NCI-H1417 treated with DMSO at 0.1 percent for 48 hours (cell line): ENCODE measurements around the gene C19orf25.
A peak's percentile ranks its signal among the peaks of the same experiment; 100 is the strongest.
"Not testable (repeated sequence)": the region's sequence is repeated elsewhere in the genome, so short reads cannot be mapped to it uniquely, and the experiment has no call there.

Experiments used
- DNase-seq: peaks from one replicate; lab custom pipeline; 2025; lab: John Stamatoyannopoulos, UW

C19orf25 gene

DNA sequence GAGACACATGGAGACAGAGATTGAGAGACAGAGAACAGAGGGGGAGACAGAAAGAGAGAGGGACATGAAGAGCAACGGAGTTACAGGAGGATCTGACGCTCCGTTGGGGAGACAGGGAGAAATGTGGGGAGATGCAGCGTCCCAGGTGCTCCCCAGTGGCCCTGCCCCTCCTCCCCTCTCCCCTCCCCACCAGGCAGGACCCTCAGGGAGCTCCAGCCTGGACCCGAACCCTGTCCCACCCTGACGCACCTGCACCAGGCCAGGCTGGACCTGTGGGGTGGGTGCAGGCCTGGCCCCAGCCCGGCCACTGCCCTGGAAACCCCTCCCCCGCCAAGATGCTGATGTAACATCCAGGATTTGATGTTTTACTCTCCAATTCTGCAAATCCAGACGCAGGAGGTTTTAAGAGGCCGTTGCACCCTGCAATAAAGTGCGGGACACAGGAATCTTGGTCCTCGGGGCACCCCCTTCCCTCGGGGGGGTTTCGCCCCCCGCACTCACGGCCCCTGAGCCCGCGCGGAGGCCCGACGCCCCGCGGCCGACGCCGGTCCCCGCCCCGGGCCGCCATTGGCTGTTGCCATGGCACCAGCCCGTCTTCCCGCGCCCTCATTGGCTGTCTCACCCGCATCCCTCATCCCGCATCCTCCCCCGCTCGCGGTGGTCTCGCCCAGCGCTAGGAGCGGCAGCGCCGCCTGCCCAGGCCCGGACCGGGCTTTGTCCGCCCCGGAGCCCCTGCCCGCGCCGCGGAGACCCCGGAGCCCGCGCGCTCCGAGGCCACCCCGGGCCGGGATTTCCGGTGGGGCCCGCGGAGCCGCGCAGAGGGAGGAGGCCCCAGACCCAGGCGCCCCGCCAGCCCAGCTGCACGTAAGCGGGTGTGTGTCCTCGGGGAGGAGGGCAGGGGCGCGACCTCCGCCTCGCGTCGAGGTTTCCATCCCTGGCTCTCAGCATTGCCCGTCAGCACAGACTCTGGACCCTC is 29.3 kb downstream of the C19orf25 start, which contains the start of gene APC2:
APC2 (plus strand) TSS at position 655 of the 976 bp plus-strand sequence. CDS start 2,881 bp downstream, outside the sequence.
- DNase-seq, result peak; percentile 80

DNA sequence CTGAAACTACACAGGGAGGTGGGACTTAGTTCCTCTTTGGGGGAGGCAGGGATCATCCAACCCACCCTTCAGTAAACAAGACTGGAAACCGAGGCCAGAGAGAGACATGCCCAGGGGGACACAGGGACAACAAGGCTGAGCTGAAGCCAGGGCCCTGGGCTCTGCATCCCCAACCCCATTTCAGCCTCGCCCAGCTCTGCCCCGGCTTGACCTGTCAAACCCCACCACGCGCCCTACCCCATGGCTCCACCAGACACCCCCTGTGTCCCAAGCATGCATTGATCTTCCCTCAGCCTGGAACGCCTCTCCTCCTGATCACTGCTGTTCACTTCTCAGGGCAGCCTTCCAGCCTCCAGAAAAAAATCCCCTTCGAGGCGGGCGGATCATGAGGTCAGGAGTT is 31.1 kb downstream of the C19orf25 start:
- no peak for DNase-seq

DNA sequence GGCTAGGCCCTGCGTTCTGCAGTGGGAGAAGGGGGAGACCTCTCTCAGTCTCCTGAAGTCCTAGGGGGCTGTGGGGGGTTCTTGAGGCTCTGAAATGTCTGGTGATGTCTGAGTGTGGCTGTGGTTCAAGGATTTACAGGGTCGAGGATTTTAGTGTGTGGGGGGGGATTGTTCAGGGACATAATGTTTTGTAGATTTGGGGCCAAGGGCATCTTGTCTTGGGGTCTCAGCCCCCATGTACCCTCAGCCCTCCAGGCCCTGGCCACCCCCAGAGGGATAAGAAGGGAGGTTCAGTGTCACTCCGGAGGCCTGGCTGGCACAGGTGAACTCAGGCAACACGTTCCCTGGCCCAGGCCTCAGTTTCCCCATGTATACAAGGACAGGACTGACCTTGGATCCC is 31.5 kb downstream of the C19orf25 start:
- DNase-seq, result no peak

DNA sequence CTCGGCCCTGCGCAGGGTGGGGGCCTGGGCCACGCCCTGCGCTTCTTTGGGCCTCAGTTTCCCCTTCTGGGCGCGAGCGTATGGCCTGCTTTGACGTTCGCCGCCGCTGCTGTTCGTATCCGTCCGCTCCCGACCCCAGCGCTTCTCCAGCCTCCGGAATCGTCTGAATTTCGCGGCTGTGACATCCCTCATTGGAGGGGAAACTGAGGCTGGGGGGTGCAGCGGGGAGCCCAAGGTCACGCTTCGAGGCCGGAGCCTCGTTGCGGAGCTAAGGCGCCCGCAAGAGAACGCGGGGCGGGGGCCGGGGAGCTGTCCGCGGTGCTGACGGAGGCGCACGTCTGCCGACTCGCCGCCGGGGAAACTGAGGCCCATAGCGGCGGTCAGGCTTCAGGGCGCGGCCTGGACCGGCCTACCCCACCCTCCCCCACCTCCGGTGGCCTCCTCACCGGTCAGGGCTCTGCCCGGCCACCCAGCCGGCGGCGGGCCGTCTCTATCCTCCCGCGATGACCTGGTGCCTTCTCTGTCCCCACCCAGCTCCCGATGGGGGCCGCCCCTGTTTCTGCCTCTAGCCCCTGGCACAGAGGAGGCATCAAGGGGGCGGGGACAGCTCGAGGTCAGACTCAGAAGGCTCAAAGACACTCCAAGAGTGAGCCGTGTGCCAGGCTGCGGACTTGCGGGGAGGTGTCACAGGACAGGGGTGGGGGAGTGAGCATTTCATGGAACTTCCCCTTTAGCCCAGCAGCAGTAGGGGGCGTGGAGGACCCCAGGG is 32.1 kb downstream of the C19orf25 start:
- DNase-seq, result no peak

DNA sequence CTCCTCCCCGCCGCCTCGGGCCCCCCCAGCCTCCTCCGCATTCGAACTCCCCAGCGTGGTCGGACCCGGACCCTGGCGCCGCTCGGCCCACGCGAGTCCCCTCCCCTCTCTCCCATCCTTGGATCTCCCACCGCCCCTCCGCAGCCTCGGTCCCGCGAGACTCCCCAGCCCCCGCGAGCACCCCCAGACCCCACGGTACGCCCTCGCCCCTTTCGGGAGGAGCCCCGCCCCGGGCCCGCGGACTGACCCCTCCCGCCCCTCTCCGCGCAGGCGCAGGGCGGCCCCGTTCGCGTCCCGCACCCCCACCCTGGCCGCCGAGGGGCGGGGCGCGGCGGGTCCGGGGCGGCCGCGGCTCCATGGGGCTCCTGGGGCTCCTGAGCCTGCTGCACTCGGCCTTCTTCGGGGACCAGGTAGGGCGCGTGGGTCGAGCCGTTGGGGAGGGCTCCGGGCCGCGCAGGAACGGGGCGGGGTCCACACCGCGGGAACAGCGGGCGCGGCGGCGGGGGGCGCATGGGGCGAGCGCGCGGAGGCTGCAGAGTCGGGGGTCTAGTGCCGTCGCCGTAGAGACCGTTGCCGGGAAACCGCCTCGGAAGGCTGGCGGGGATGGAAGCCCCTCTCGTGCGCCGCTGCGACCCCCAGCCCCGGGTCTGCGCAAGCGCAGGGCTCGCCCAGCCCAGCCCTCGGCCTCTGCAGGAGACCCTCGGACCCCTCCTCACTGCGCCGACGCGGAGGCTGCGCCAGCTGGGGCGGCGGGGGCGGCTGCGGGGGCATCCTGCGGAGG is 32.9 kb downstream of the C19orf25 start:
- no peak for DNase-seq

DNA sequence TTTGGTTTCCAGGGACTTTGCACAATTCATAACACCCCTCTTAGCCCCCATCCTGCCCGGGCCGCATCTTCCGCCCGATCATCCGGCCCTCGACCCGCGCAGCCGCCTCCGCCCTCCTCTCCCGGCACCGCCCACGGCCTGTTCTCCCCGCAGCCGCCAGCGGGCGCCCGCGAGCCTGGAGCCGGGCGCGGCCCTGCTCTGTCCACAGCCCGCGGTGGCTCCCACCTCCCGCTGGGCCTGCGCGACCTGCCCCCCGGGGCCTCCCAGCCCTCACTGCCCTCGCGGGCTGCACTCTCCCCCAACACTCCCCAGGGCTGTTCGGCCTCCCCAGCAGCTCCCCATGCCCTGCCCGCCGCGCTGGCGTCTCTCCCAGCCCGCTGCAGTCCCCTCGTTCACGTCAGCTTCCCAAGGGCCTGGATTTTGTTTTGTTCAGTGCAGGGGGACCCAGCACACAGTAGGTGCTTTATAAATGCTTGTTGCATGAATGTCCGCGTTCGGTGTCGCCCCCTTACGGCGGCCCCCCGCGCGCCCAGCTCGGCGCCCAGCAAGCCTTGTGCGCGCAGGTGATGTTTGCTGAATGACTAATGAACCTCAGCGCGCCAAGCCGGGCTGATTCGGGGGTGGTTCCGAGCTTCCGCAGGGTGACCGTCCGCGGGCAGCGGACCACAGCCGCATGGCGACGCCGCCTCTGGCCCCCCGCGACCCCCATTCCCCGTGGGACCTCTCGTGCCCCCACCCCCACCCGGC is 33.7 kb downstream of the C19orf25 start:
- no peak for DNase-seq

DNA sequence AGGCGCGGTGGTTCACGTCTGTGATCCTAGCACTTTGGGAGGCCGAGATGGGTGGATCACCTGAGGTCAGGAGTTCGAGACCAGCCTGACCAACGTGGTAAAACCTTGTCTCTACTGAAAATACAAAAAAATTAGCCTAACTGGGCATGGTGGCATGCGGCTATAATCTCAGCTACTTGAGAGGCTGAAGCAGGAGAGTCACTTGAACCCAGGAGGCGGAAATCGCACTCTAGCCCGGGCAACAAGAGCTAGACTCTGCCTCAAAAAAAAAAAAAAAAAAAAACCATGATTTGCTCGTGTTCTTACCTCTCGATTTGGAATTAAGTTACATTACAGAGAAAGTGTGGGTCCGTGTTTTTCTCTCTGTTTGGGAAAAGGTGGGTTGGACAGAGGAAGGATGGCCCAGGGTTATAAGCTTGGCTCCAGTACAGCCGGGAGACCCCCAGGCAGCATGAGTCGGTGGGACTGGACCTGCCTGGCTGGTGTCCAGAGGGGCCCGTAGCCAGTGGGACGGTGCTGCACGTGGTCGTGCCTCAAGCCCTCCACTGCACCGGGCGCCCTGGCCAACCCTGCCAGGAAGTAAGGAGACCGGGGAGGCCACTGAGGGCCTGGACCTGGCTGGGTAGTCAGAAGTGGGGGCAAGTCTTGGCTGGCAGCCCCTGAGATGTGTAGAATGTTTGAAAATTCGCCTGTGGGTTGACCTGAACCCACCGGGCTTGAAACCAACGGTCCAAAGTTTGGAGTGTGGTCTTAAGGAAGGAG is 37.2 kb downstream of the C19orf25 start:
- no peak for DNase-seq

DNA sequence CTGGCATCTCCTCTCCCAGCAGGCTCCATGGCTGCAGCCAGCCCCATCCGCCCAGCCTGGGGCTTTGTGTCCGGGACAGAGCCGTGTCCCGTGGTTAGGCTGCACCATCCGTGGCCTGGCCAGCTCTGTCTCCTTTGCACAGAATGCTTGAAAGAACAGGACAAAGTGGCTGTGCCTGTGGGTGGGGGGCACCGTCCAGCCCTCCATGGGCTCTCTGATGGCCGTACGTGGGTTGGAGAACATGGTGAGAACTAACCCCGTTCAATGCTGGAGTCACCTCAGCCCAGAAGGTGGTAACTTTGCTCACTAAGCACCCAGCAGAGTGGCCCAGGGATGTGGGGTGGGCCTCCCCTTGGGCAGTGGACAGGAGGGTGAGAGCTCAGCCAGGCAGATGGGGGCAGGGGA is 38.0 kb downstream of the C19orf25 start:
- DNase-seq, result no peak

DNA sequence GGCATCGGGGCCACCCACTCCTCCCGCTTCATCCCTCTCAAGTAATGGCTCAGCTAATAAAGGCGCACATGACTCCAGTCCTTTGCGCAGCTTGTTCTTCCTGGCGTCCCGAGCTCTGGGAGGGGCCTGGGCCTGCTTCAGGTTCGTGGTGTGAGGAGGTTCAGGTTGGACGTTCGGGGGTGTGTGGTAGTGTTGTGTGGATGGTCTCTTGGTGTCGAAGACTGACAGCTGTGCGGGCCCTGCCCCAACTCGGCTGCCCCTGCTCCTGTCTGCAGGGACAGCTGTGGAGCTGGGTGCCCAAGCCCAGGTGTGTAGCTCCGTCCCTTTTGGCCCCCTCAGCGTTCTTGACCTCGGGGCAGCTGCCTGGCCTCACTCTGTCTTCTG is 38.6 kb downstream of the C19orf25 start:
- DNase-seq, result no peak

DNA sequence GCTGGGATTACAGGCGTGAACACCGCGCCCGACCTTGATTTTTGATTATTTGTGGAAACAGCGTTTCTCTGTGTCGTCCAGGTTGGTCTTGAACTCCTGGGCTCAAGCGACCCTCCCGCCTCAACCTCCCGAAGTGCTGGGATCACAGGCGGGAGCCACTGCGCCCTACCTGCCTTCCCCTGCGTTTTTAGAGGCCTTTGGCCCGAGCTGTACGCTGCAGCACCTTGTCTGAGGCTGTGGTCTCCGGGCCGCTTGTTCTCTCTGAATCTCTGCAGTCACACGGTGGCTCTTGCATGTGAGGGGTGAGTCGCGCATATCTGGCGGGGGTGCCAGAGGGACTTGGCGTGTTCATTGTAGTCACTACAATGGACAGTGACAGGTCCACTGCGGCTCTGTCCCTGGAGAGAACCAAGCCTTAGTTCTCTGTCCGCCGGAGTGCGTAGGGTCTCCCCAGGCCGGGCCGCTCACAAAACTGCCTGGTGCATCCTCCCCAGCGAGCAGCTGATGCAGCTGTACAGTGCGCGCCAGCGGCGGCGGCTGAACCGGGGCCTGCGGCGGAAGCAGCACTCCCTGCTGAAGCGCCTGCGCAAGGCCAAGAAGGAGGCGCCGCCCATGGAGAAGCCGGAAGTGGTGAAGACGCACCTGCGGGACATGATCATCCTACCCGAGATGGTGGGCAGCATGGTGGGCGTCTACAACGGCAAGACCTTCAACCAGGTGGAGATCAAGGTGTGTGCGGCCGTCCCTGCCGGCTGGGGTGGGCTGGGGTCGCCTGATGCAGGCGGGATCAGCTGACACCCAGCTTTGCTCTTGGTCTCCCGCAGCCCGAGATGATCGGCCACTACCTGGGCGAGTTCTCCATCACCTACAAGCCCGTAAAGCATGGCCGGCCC is 39.2 kb downstream of the C19orf25 start:
- not testable (repeated sequence) for DNase-seq

DNA sequence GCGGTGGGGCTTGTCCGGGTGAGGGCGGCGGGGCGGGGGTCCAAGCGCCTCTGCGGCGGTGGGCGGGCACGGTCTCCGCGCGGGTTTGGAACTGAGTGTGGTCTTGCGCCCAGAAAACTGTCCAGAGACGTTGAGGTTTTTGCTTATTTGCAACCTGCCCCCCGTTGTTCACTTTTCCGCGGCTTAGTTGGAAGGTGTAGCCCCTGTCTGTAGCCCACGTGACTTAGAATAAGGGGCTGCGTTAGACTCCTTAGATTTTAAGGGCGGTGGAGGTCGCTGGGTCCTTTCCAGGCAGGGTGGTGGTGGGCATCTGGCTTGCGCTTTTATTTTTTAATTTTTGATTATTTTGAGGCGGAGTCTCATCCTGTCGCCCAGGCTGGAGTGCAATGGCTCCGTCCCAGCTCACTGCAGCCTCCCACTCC is 40.1 kb downstream of the C19orf25 start:
- no peak for DNase-seq

DNA sequence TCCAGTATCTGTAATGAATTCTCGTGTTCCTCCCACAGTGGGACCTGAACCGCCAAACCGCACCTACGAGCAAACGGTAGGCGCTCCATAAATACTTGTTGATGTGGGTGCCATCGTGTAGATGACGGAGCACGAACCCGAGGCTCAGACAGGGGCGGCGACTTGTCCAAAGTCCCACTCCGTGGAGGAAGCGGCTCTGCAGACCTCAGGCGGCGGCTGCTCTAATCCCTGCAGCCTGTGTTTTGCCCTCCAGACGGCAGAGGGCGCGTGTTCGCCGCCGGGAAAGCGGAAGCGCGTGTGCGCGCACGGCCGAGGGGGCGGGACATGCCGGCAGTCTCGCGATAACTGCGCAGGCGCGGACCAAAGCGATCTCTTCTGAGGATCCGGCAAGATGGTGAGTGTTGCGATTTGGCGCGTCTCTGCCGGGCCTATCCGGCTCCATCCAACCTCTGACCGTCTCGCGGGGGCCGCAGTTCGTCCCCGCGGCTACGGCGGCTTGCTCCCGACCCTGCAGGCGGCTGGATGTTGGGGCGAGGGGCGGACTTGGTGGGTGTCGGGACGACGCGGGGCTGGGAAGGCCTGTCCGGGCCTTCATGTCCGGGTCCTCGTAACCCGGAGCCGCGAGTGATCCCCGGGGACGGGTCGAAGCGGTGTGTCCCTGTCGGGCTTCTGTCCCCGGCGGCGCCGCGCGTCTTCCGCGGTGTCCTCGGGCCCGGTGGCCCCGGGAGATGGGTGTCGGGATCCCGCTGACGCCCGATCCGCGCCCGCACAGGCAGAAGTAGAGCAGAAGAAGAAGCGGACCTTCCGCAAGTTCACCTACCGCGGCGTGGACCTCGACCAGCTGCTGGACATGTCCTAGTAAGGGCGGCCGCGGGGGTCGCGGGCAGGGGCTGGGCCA is 40.7 kb downstream of the C19orf25 start, which contains the start of gene RPS15:
RPS15 (plus strand) TSS at position 362 of the 898 bp plus-strand sequence; CDS start at position 392, 30 bp downstream.
- peak; percentile 61 for DNase-seq

DNA sequence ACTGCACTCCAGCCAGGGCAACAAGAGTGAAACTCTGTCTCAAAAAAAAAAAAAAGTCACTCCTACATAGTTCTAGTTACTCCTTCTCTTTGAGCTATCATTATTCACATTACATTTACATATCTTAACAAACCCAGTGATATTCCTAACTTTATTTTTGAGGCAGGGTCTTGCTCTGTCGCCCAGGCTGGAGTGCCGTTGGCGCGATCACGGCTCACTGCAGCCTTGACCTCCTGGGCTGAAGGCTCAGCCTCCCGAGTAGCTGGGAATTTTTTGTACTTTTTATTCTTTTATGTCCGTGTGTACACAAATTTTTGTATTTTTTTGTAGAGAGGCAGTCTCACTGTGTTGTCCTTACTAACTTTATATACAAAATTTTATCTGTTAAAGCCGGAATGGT is 41.4 kb downstream of the C19orf25 start:
- no peak for DNase-seq

DNA sequence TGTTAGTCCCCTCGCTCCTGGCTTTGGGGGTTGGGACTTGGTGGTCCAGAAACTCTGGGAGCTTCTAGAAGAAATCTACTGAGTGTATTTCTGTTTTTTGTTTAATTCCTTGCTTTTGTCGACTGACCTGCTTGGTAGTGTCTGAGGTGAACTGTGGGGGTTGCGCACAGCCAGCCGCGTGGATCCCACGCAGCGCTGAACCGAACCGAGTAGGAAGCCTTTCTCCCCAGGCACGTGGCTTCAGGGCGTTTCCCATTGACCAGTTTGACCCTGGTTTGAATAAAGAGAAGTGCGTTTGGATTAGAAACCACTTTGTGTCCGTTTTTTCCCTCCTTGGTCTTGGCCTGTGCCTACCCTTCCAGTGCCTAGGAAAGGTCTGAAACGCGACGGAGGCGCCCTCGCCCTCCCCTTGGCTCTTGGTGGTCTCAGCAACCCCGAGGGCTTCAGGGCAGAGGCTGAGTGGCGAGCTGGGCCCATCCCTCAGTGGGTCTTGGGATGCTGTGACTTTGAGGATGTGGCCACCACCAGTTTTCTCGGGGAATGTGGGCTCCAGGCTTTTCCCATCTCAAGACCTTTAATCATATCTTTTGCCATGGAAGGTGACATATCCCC is 43.5 kb downstream of the C19orf25 start:
- no peak for DNase-seq

DNA sequence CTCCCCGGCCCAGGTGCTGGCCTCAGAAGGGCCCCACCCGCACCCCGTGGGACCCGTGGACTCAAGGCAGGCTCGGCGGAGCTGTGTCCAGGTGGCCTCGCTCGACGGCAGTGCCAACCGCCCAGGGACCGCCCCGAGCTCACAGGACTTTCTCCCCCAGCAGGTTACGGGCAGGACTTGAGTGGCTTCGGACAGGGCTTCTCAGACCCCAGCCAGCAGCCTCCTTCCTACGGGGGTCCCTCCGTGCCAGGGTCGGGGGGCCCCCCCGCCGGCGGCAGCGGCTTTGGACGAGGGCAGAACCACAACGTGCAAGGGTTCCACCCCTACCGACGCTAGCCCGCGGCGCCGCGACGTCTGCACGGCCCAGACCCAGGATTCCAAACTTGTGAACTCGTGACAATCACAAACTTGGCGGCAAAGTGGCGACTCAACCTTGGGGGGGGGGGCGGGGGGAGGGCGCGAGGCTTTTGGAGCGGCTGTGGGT is 44.4 kb downstream of the C19orf25 start:
- no peak for DNase-seq

DNA sequence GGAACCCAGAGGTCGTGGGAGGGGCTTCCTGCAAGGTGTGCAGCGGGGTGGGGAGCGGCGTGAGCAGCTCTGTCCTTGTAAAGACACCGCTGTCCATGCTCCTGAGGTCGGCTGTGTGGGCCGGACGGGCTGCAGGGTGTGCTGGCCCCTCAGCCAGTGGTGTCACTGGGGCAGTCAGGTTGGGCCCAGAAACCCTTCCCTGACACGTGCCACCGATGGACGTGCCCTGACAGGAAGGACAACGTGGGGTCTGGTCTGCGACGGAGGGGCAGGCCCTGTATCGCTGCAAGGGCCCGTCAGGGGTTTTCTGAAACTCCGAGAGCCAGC is 45.0 kb downstream of the C19orf25 start:
- no peak for DNase-seq

DNA sequence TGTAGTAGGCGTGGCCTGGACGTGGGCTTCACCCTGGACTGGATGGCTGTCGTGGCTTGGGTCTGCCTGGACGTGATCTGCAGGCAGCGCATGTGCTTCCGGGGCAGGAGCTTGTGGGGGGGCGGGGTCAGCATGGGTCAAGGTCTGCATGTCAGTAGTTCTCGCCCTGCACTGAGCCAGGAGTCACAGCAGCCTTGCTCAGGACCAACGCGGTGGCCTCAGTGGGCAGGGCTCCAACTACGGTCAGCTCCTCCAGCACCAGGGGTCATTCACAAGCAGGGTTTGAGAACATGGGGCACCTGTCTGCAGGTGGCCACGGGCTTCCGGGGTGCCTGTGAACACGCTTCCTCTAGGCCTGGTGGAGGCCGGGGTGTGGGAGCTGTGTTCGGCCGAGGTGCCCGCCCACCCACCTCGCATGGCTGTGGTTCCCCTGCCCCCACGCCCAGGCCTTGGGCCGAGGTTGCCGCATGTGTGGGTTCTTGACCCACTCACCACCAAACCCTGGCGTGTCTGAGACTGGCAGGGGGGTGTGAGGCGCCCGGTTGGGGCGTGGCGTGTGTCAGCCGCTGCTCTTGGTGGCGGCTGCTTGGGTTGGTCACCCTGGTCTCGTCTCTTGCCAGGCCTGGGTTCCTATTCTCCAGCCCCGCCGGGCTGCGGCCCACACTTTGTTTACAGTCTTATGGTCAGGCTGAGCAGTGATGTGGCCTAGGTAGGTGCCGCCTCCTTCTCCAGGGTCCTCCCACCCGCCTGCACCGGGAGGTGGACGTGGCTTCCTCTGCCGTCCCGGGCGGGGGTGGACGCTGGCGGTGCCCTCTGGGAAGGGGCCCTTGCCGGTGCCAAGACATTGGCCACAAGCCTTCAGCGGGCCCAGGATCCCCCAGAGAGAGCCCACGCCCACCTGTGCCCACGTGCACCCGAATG is 45.6 kb downstream of the C19orf25 start:
- DNase-seq, result no peak
